Left ventricle myocardium inferior (tissue), 1 donor: ENCODE results near the gene MICAL1. TPM values are rescaled to one million over a fixed set of nuclear protein-coding genes. Genes with fewer than 3 reads are reported as not detected.

Experiments
- DNase-seq: peaks from one replicate; pipeline ENCODE4 v3.0.0-alpha.2; 2020
- H3K27ac ChIP-seq: fragments of 200-600 bp; replicated peaks from 2 replicates; pipeline ENCODE4 v1.8.0; 2021
- H3K27me3 ChIP-seq: fragments of 200-600 bp; 2 replicates; pipeline ENCODE4 v1.8.0; 2021; ENCODE audit warnings: low read depth
- H3K36me3 ChIP-seq: fragments of 200-600 bp; 2 replicates; pipeline ENCODE4 v1.8.0; 2021
- H3K4me1 ChIP-seq: fragments of 200-600 bp; 2 replicates; pipeline ENCODE4 v1.8.0; 2021
- H3K4me3 ChIP-seq: fragments of 200-600 bp; 2 replicates; pipeline ENCODE4 v1.8.0; 2021; ENCODE audit warnings: mild to moderate bottlenecking, moderate library complexity
- H3K9me3 ChIP-seq: fragments of 200-600 bp; replicated peaks from 2 replicates; pipeline ENCODE4 v1.8.0; 2021
- CTCF ChIP-seq: fragments of 200-600 bp; IDR thresholded peaks from 2 replicates; pipeline ENCODE4 v1.8.0; 2021; ENCODE audit warnings: antibody characterized with exemption, mild to moderate bottlenecking, borderline replicate concordance
- intact Hi-C: fragments of 100-400 bp; cut with micrococcal nuclease; formaldehyde crosslinking; loops from one replicate; pipeline ENCODE4 v1.11.0; 2022
- total RNA-seq: library from RNA; stranded (reverse); fragmentation: NEBNext Ultra II Directional; extraction: Animal tissue kit (Norgen Biotek cat#: 25700); gene quantifications from one replicate; pipeline ENCODE4 v1.2.1, GENCODE V29; 2021
- donor health status: DM: no; HTN: yes; CAD: no; lungs with severe emphysema.

Gene MICAL1
- total RNA-seq, 1 donor from 2014 or later = 5.6 TPM

- Histone ChIP-seq H3K27ac (no peak overlapping the region), H3K4me3 (no peak overlapping the region), H3K27me3 (no peaks in the 10 kb centered on the region), H3K36me3 (no peaks in the 10 kb centered on the region), H3K4me1 (no peaks in the 10 kb centered on the region), H3K9me3 (no peaks in the 10 kb centered on the region)
- TF ChIP-seq CTCF = no peak
- DNase-seq = no peak
- intact Hi-C loops = no loop called here
These were observed 40.6 kb upstream of the MICAL1 start for GRCh38 chr6:109496036-109496772.

- Histone ChIP-seq H3K9me3 (no peaks in the 10 kb centered on the region), H3K4me3 (no peak overlapping the region), H3K36me3 (no peaks in the 10 kb centered on the region), H3K27ac (no peak overlapping the region), H3K4me1 (no peaks in the 10 kb centered on the region), H3K27me3 (no peaks in the 10 kb centered on the region)
- intact Hi-C loops = no loop called here
- no peak for TF ChIP-seq CTCF
- DNase-seq = no peak
These were observed 38.3 kb upstream of the MICAL1 start for GRCh38 chr6:109493865-109494264.

GRCh38 chr6:109491207-109491938, 35.8 kb upstream of the MICAL1 start:
- Histone ChIP-seq H3K4me1 (no peaks in the 10 kb centered on the region), H3K9me3 (no peaks in the 10 kb centered on the region), H3K4me3 (no peak overlapping the region), H3K27me3 (no peaks in the 10 kb centered on the region), H3K36me3 (no peaks in the 10 kb centered on the region), H3K27ac (no peak overlapping the region)
- TF ChIP-seq CTCF = no peak
- no peak for DNase-seq
- intact Hi-C loops = no loop called here

GRCh38 chr6:109490713-109491112, 35.1 kb upstream of the MICAL1 start:
- Histone ChIP-seq H3K4me3 (no peak overlapping the region), H3K9me3 (no peaks in the 10 kb centered on the region), H3K4me1 (no peaks in the 10 kb centered on the region), H3K36me3 (no peaks in the 10 kb centered on the region), H3K27ac (no peak overlapping the region), H3K27me3 (no peaks in the 10 kb centered on the region)
- TF ChIP-seq CTCF = no peak
- no peak for DNase-seq
- intact Hi-C loops = no loop called here

GRCh38 chr6:109488001-109488400, 32.4 kb upstream of the MICAL1 start:
- Histone ChIP-seq H3K4me1 (peaks cover 6% of the 10 kb centered on the region), H3K4me3 (no peak overlapping the region), H3K9me3 (no peaks in the 10 kb centered on the region), H3K27ac (no peak overlapping the region), H3K27me3 (no peaks in the 10 kb centered on the region), H3K36me3 (no peaks in the 10 kb centered on the region)
- intact Hi-C loops = no loop called here
- DNase-seq = no peak
- TF ChIP-seq CTCF = no peak
